SU-DHL-6 (cell line): Measurements from ENCODE around the gene RAB10.
"Not testable (repeated sequence)": the region's sequence is repeated elsewhere in the genome, so short reads cannot be mapped to it uniquely, and the experiment has no call there.

ENCODE experiments used
- H2AFZ ChIP-seq: fragments of 200-600 bp; sonication (generic); 2 replicates; pipeline ENCODE4 v1.6.1; 2014; ENCODE audit warnings: low read depth, mild to moderate bottlenecking, moderate library complexity, mixed read lengths, antibody characterized with exemption, low read length; ENCODE audit not compliant: severe bottlenecking
- H3F3A ChIP-seq: fragments of 200-600 bp; shearing (Covaris generic); 2 replicates; pipeline ENCODE4 v1.6.0; 2016; ENCODE audit warnings: antibody characterized with exemption, mild to moderate bottlenecking; ENCODE audit not compliant: insufficient read depth
- H3K27ac ChIP-seq: fragments of 200-600 bp; sonication (generic); 2 replicates; pipeline ENCODE4 v1.5.1; 2016; ENCODE audit warnings: low read depth, mild to moderate bottlenecking, low read length, moderate library complexity, mixed read lengths
- H3K27me3 ChIP-seq: fragments of 200-600 bp; sonication (generic), shearing (Covaris generic); 2 replicates; pipeline ENCODE4 v1.6.0; 2014; ENCODE audit warnings: mild to moderate bottlenecking, low read length
- H3K36me3 ChIP-seq: fragments of 200-600 bp; sonication (generic); 2 replicates; pipeline ENCODE4 v1.6.1; 2014; ENCODE audit warnings: mild to moderate bottlenecking, low read length, mixed read lengths
- H3K4me2 ChIP-seq: fragments of 300-600, 200-600 bp; shearing (Covaris generic), sonication (generic); 2 replicates; pipeline ENCODE4 v1.6.0; 2014; ENCODE audit warnings: low read length, low read depth, mild to moderate bottlenecking; ENCODE audit not compliant: poor library complexity, severe bottlenecking
- H3K4me3 ChIP-seq: fragments of 200-600 bp; sonication (generic); 2 replicates; pipeline ENCODE4 v1.5.1; 2014; ENCODE audit warnings: antibody characterized with exemption, low read length, mild to moderate bottlenecking, mixed read lengths; ENCODE audit not compliant: insufficient read depth, poor library complexity, severe bottlenecking
- H3K79me2 ChIP-seq: fragments of 200-600 bp; sonication (generic); 2 replicates; pipeline ENCODE4 v1.6.1; 2014; ENCODE audit warnings: mild to moderate bottlenecking, low read length, moderate library complexity; ENCODE audit not compliant: insufficient read depth
- H3K9ac ChIP-seq: fragments of 200-600 bp; sonication (generic); 2 replicates; pipeline ENCODE4 v1.7.0; 2014; ENCODE audit warnings: mild to moderate bottlenecking, low read length
- H3K9me2 ChIP-seq: fragments of 200-600 bp; sonication (generic); replicated peaks from 2 replicates; pipeline ENCODE4 v1.6.1; 2014; ENCODE audit warnings: low read length; ENCODE audit not compliant: insufficient read depth
- H3K9me3 ChIP-seq: fragments of 200-600 bp; sonication (generic); 2 replicates; pipeline ENCODE4 v1.6.1; 2014; ENCODE audit warnings: low read length, mixed read lengths; ENCODE audit not compliant: insufficient read depth
- H4K20me1 ChIP-seq: fragments of 200-600 bp; sonication (generic); 2 replicates; pipeline ENCODE4 v1.6.1; 2014; ENCODE audit warnings: low read depth, mild to moderate bottlenecking, antibody characterized with exemption, low read length, moderate library complexity, mixed read lengths
- EZH2phosphoT487 ChIP-seq: fragments of 200-600 bp; sonication (generic), shearing (Covaris generic); conservative IDR thresholded peaks from 2 replicates; pipeline ENCODE4 v1.6.1; 2018; ENCODE audit warnings: mild to moderate bottlenecking, antibody characterized with exemption, low read length, moderate library complexity, mixed read lengths
- TF ChIP-seq, protein P1 (sequence below): fragments of 200-600 bp; sonication (generic); IDR thresholded peaks from one replicate; pipeline ENCODE4 v1.5.1; 2017; ENCODE audit warnings: antibody characterized with exemption, mild to moderate bottlenecking, low read length, moderate library complexity; ENCODE audit not compliant: insufficient read depth, poor library complexity, severe bottlenecking

The RAB10 gene

DNA sequence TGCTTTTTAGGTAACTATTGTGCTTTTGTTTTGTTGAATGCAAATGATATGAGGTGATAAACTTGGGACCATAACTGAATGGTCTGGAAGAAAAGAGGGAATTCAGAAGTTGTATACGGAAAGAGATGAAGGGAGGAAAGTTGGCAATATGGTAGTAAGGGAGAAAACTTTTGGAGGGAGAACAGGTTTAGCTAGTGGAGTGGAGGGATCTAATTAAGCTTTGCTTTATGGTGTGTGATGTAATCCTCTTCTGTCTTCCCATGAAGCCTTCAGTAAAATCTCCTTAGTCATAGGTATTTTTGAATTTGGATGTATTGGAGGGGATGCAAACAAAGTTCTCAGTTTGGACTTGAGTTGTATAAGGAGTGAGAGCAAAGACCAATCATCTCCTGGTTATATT lies 20.2 kb upstream of the RAB10 start:
- Histone ChIP-seq H2AFZ (no peak overlapping the region), H4K20me1 (no peaks in the 10 kb centered on the region), H3F3A (no peaks in the 10 kb centered on the region), H3K4me3 (no peak overlapping the region), H3K27me3 (no peaks in the 10 kb centered on the region), H3K36me3 (no peaks in the 10 kb centered on the region), H3K9me3 (peaks cover 5% of the 10 kb centered on the region; the same call in 1 of the 2 replicates), H3K9me2 (no peaks in the 10 kb centered on the region), H3K79me2 (no peaks in the 10 kb centered on the region), H3K27ac (no peak overlapping the region), H3K9ac (no peak overlapping the region), H3K4me2 (no peak overlapping the region)
- TF ChIP-seq, protein P1, sequence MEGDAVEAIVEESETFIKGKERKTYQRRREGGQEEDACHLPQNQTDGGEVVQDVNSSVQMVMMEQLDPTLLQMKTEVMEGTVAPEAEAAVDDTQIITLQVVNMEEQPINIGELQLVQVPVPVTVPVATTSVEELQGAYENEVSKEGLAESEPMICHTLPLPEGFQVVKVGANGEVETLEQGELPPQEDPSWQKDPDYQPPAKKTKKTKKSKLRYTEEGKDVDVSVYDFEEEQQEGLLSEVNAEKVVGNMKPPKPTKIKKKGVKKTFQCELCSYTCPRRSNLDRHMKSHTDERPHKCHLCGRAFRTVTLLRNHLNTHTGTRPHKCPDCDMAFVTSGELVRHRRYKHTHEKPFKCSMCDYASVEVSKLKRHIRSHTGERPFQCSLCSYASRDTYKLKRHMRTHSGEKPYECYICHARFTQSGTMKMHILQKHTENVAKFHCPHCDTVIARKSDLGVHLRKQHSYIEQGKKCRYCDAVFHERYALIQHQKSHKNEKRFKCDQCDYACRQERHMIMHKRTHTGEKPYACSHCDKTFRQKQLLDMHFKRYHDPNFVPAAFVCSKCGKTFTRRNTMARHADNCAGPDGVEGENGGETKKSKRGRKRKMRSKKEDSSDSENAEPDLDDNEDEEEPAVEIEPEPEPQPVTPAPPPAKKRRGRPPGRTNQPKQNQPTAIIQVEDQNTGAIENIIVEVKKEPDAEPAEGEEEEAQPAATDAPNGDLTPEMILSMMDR, result no peak
- no peak for TF ChIP-seq EZH2phosphoT487

DNA sequence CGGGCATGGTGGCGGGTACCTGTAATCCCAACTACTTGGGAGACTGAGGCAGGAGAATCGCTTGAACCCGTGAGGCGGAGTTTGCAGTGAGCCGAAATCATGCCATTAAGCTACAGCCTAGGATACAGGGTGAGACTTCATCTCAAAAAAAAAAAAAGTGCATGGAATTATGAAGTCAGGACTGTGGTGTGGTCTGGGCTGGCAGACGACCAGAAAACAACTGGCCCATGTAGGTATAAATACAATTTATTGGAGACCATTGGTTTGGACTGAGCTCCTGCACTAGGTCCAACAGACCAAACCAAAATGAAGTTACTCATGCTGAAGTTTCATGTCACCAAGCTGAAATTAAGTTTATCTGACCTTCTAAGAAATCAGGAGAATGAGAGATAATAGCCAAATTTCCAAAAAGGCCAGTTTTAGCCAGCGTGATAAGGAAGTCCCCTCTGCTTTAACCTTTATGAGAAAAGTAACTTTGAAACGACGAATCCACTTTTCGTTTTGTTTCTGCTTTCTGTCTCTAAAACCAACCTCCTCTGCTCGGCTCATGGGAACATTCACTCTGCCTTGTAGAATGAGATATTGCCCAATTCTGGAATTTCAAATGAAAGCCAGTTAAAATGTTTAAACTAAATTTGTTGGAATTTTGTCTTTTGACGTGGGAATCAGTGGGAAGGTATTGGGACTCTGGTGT lies 17.7 kb upstream of the RAB10 start:
- no peaks in the 10 kb centered on the region for H3K36me3 ChIP-seq
- H3K9me3 ChIP-seq, result no peaks in the 10 kb centered on the region
- H4K20me1 ChIP-seq, result no peaks in the 10 kb centered on the region
- H3K27ac ChIP-seq, result no peak overlapping the region
- no peak overlapping the region for H3K4me2 ChIP-seq
- no peak overlapping the region for H3K9ac ChIP-seq
- H3K27me3 ChIP-seq, result no peaks in the 10 kb centered on the region
- H3K4me3 ChIP-seq, result no peak overlapping the region
- no peaks in the 10 kb centered on the region for H3F3A ChIP-seq
- no peaks in the 10 kb centered on the region for H3K9me2 ChIP-seq
- no peak for TF ChIP-seq EZH2phosphoT487
- TF ChIP-seq, protein P1, result no peak
- no peaks in the 10 kb centered on the region for H3K79me2 ChIP-seq
- H2AFZ ChIP-seq, result no peak overlapping the region

DNA sequence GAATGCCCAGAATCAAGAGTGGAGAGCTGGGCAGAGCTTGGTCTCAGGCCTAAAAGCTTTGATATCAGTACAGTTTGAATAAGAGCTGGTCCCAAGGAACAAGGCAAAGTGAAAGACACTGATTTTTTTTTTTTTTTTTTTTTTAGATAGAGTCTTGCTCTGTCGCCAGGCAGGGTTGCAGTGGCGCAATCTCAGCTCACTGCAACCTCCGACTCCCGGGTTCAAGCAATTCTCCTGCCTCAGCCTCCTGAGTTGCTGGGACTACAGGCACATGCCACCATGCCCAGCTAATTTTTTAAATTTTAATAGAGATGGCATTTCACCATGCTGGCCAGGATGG lies 17.2 kb upstream of the RAB10 start:
- H3K36me3 ChIP-seq, H3K4me3 ChIP-seq, H3K27me3 ChIP-seq, H3K27ac ChIP-seq, H3K4me2 ChIP-seq, H3K9me2 ChIP-seq, H2AFZ ChIP-seq, H3F3A ChIP-seq, H3K79me2 ChIP-seq, H4K20me1 ChIP-seq, H3K9ac ChIP-seq, H3K9me3 ChIP-seq: not testable (repeated sequence)

DNA sequence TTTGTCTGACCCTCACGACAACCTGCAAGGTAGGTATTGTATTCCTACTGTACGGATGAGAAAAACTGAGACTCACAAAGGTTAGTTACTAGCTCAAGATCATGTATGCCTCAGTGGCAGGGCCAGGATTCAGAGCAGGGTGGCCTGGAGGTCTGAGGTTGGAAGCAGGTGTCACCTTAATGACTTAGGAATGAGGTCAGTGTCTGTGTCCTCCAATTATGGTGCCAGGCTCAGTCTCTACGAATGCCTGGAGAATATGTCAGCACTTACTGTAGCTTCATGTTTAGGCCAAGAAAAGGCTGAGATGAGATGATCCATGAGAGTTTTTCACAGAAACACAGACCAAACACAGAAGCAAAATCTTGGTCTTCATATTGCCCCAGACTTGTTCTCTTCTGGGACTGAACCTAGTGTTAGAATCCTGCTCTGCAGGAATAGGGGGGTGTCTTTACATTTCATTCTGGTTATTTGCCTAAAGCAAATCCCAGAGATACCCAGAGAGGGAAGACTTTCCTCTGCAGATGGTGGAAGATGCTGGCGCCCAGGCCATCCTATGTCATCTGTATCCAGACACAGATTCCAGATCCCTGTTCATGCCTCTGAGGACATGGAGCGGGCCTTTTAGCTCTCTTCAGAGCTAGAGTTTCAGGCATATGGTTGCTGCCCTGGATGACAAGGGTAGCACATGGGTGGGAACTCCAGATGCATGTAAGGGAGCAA lies 16.3 kb upstream of the RAB10 start:
- no peaks in the 10 kb centered on the region for H3K9me3 ChIP-seq
- H3K36me3 ChIP-seq, result no peaks in the 10 kb centered on the region
- no peak overlapping the region for H3K4me2 ChIP-seq
- H3K9me2 ChIP-seq, result no peaks in the 10 kb centered on the region
- no peak overlapping the region for H3K27ac ChIP-seq
- H4K20me1 ChIP-seq, result no peaks in the 10 kb centered on the region
- no peaks in the 10 kb centered on the region for H3K27me3 ChIP-seq
- no peaks in the 10 kb centered on the region for H3F3A ChIP-seq
- no peak overlapping the region for H3K4me3 ChIP-seq
- H3K79me2 ChIP-seq, result no peaks in the 10 kb centered on the region
- TF ChIP-seq EZH2phosphoT487, result no peak
- no peak overlapping the region for H3K9ac ChIP-seq
- no peak overlapping the region for H2AFZ ChIP-seq
